Breast epithelium (tissue), 4 donors: ENCODE results near the gene C10orf105. TPM values are rescaled to one million over a fixed set of nuclear protein-coding genes. Genes with fewer than 3 reads are reported as not detected.

Experiments
- DNase-seq, 2 donors: peaks; one replicate each; pipeline ENCODE4 v3.0.0-alpha.2; 2019; ENCODE audit warnings: low spot score in 2 of 2
- H3K27ac ChIP-seq, 2 donors: fragments of 200-600 bp; sonication (generic) in 1 of 2; one replicate each; pipeline ENCODE4 v1.5.1; 2016 to 2019; ENCODE audit warnings: mild to moderate bottlenecking in 1 of 2
- H3K27me3 ChIP-seq, 2 donors: fragments of 200-600 bp; sonication (generic) in 1 of 2; one replicate each; pipeline versions ENCODE4 v1.5.1 to v1.6.0; 2017 to 2019; ENCODE audit warnings: control low read depth in 1 of 2, mild to moderate bottlenecking in 1 of 2
- H3K36me3 ChIP-seq: fragments of 200-600 bp; one replicate; pipeline ENCODE4 v1.5.1; 2019
- H3K4me1 ChIP-seq, 2 donors: fragments of 200-600 bp; sonication (generic); one replicate each; pipeline ENCODE4 v1.5.1; 2016 to 2019; ENCODE audit warnings: control low read depth in 1 of 2
- H3K4me3 ChIP-seq, 3 donors: fragments of 200-600 bp; sonication (generic); 1 replicate in 2 of 3; 2 replicates in 1 of 3; pipeline ENCODE4 v1.5.1; 2016 to 2019; ENCODE audit warnings: mild to moderate bottlenecking in 3 of 3, moderate library complexity in 2 of 3
- H3K9me3 ChIP-seq, 2 donors: fragments of 200-600 bp; sonication (generic) in 1 of 2; one replicate each; pipeline ENCODE4 v1.5.1; 2016 to 2019; ENCODE audit warnings: control low read depth in 1 of 2
- CTCF ChIP-seq, 3 donors: fragments of 450-650 bp; IDR thresholded peaks; one replicate each; pipeline ENCODE4 v1.5.1; 2016 to 2017; ENCODE audit warnings: antibody characterized with exemption in 3 of 3, mild to moderate bottlenecking in 3 of 3, moderate library complexity in 3 of 3
- POLR2A ChIP-seq: fragments of 450-650 bp; IDR thresholded peaks from one replicate; pipeline ENCODE4 v1.6.1; 2016; ENCODE audit warnings: antibody characterized with exemption, mild to moderate bottlenecking, moderate library complexity
- POLR2AphosphoS5 ChIP-seq, 3 donors: sonication (generic); formaldehyde crosslinking; IDR thresholded peaks; one replicate each; pipeline ENCODE4 v1.6.1; 2017; ENCODE audit warnings: antibody characterized with exemption in 3 of 3
- intact Hi-C: fragments of 100-400 bp; cut with DNase I; formaldehyde crosslinking; loops from one replicate; pipeline ENCODE4 v1.15.1; 2023; ENCODE audit warnings: low total_unique reads
- total RNA-seq, 3 donors: library from RNA; depleted of rRNA; stranded (reverse); fragments of >200 nt; gene quantifications; one replicate each; pipeline ENCODE4 v1.1.0, GENCODE V29; 2016

C10orf105 gene
- total RNA-seq, 3 donors from 2014 or later = under 0.01 to 0.29 TPM; not detected in 1

GRCh38 chr10:71727738-71728737 lies 8.5 kb upstream of the C10orf105 start:
- TF ChIP-seq POLR2A = no peak
- TF ChIP-seq CTCF (IDR thresholded peaks at IDR 0.05) = no peak
- peak in 1 of 3 donors; percentile 18 for TF ChIP-seq POLR2AphosphoS5 (IDR thresholded peaks at IDR 0.05)
- H3K27ac ChIP-seq = peak overlapping the region; percentile 80 to 89
- DNase-seq = peak in 1 of 2 donors; percentile 72
- H3K27me3 ChIP-seq = no peaks in the 10 kb centered on the region
- H3K4me1 ChIP-seq = peaks cover 11 to 24% of the 10 kb centered on the region in 2 donors
- intact Hi-C loops = no loop called here
- no peaks in the 10 kb centered on the region for H3K9me3 ChIP-seq
- H3K36me3 ChIP-seq = no peaks in the 10 kb centered on the region
- H3K4me3 ChIP-seq = peak overlapping the region in 1 of 3 donors; percentile 35

- H3K36me3 ChIP-seq = no peaks in the 10 kb centered on the region
- intact Hi-C loops = no loop called here
- TF ChIP-seq POLR2A (no peak), POLR2AphosphoS5 (IDR thresholded peaks at IDR 0.05) (no peak), CTCF (IDR thresholded peaks at IDR 0.05) (no peak)
- peaks cover 11 to 24% of the 10 kb centered on the region in 2 donors for H3K4me1 ChIP-seq
- H3K9me3 ChIP-seq = no peaks in the 10 kb centered on the region
- peak overlapping the region in 1 of 3 donors; percentile 35 for H3K4me3 ChIP-seq
- no peaks in the 10 kb centered on the region for H3K27me3 ChIP-seq
- peak overlapping the region; percentile 80 to 89 for H3K27ac ChIP-seq
- DNase-seq = no peak
Observed at GRCh38 chr10:71727105-71727737, 7.6 kb upstream of the C10orf105 start.

- DNase-seq = no peak
- H3K27ac ChIP-seq = peak overlapping the region; percentile 80 to 89
- intact Hi-C loops = no loop called here
Observed at GRCh38 chr10:71726580-71727104, 7.1 kb upstream of the C10orf105 start.

GRCh38 chr10:71725998-71726579 lies 6.5 kb upstream of the C10orf105 start:
- DNase-seq = no peak
- Histone ChIP-seq H3K27me3 (no peaks in the 10 kb centered on the region), H3K36me3 (no peaks in the 10 kb centered on the region), H3K4me1 (peaks cover 11 to 24% of the 10 kb centered on the region in 2 donors), H3K9me3 (no peaks in the 10 kb centered on the region), H3K27ac (peak overlapping the region; percentile 80 to 89), H3K4me3 (no peak overlapping the region)
- intact Hi-C loops = no loop called here
- TF ChIP-seq POLR2AphosphoS5 (IDR thresholded peaks at IDR 0.05) (no peak), CTCF (IDR thresholded peaks at IDR 0.05) (no peak), POLR2A (no peak)

More at GRCh38 chr10:71726580-71727104, 7.1 kb upstream of the C10orf105 start:
- Histone ChIP-seq H3K36me3 (no peaks in the 10 kb centered on the region), H3K9me3 (no peaks in the 10 kb centered on the region), H3K4me3 (no peak overlapping the region), H3K27me3 (no peaks in the 10 kb centered on the region), H3K4me1 (peaks cover 11 to 24% of the 10 kb centered on the region in 2 donors)
- TF ChIP-seq POLR2AphosphoS5 (IDR thresholded peaks at IDR 0.05) (no peak), POLR2A (no peak), CTCF (IDR thresholded peaks at IDR 0.05) (no peak)
